Neural cell (in vitro differentiated cells): ENCODE measurements around the gene NIPBL.

ENCODE experiments used
- CTCF ChIP-seq: fragments of 450-650 bp; IDR thresholded peaks from 2 replicates; pipeline ENCODE4 v1.5.1; 2014; ENCODE audit warnings: antibody characterized with exemption, mild to moderate bottlenecking, moderate library complexity; ENCODE audit not compliant: poor library complexity, severe bottlenecking
- EP300 ChIP-seq: fragments of 450-650 bp; conservative IDR thresholded peaks from 2 replicates; pipeline ENCODE4 v1.6.1; 2014; ENCODE audit warnings: antibody characterized with exemption, mild to moderate bottlenecking, moderate library complexity; ENCODE audit not compliant: poor library complexity, severe bottlenecking
- EZH2 ChIP-seq: fragments of 200-600, 300-800 bp; shearing (Covaris generic), sonication (generic); IDR thresholded peaks from 2 replicates; pipeline ENCODE4 v1.6.1; 2014; ENCODE audit warnings: antibody characterized with exemption, low read length, borderline replicate concordance, mild to moderate bottlenecking; ENCODE audit not compliant: insufficient read depth, poor library complexity, severe bottlenecking
- MXI1 ChIP-seq: fragments of 450-650 bp; conservative IDR thresholded peaks from 2 replicates; pipeline ENCODE4 v1.6.1; 2014; ENCODE audit warnings: antibody characterized with exemption, mild to moderate bottlenecking; ENCODE audit not compliant: poor library complexity, severe bottlenecking
- POLR2AphosphoS5 ChIP-seq: IDR thresholded peaks from 2 replicates; pipeline ENCODE4 v1.6.1; 2012
- RAD21 ChIP-seq: fragments of 450-650 bp; conservative IDR thresholded peaks from 2 replicates; pipeline ENCODE4 v1.6.1; 2014; ENCODE audit warnings: antibody characterized with exemption, mild to moderate bottlenecking, moderate library complexity
- REST ChIP-seq: IDR thresholded peaks from 2 replicates; pipeline ENCODE4 v1.6.1; 2012; ENCODE audit warnings: borderline replicate concordance
- SMC3 ChIP-seq: fragments of 450-650 bp; conservative IDR thresholded peaks from 2 replicates; pipeline ENCODE4 v1.6.1; 2014; ENCODE audit warnings: antibody characterized with exemption, mild to moderate bottlenecking, moderate library complexity; ENCODE audit not compliant: poor library complexity
- TAF1 ChIP-seq: IDR thresholded peaks from 2 replicates; pipeline ENCODE4 v1.6.1; 2012; ENCODE audit warnings: low read depth

- TF ChIP-seq CTCF (no peak), EZH2 (no peak), POLR2AphosphoS5 (no peak), RAD21 (no peak), EP300 (no peak), TAF1 (no peak), MXI1 (no peak), REST (no peak), SMC3 (no peak)
These were observed 128.7 kb downstream of the NIPBL start for GRCh38 chr5:37005252-37005651.
